ENCODE measurements around the gene CYP2C9.

- TF ChIP-seq CTCF (conservative IDR thresholded peaks at IDR 0.05) = no peak
- no peak for TF ChIP-seq EZH2 (IDR thresholded peaks at IDR 0.05; ENCODE audit: low read depth)
Measured at GRCh38 chr10:94936721-94937120, 1.7 kb upstream of the CYP2C9 start.
